ENCODE measurements around the gene SVBP.
A peak's percentile ranks its signal among the peaks of the same experiment; 100 is the strongest.

Gene SVBP

DNA sequence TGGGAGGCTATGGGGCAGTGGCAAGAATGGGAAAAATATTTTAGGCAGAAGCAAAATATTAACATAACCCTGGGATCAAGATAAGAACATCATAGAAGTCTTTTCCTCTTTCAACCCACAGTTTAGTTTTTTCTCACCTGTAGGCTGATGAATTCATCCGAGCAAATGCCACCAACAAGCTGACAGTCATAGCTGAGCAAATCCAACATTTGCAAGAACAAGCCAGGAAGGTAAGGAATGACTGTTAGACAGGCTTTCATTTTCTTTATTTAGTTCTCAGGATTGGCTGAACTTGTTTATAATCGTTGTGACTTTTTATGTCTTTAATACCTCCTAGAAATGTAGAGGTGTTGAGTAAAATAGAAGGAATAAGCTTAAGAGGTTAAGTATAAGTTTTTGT lies 43.8 kb downstream of the SVBP start:
- Histone ChIP-seq H3K27ac (ENCODE audit: poor library complexity, severe bottlenecking) (no peak overlapping the region), H3K36me3 (ENCODE audit: low read depth) (peaks cover 34% of the 10 kb centered on the region), H3K4me3 (ENCODE audit: severe bottlenecking) (no peak overlapping the region), H3K9me3 (ENCODE audit: severe bottlenecking) (no peaks in the 10 kb centered on the region), H3K4me1 (ENCODE audit: insufficient read depth, poor library complexity, severe bottlenecking) (no peaks in the 10 kb centered on the region), H3K27me3 (ENCODE audit: insufficient read depth, poor library complexity, severe bottlenecking) (no peaks in the 10 kb centered on the region)
- no peak for TF ChIP-seq CTCF (IDR thresholded peaks at IDR 0.05; ENCODE audit: poor library complexity, severe bottlenecking)
- ATAC-seq (ENCODE audit: low read depth) = no peak
- no peak for DNase-seq (ENCODE audit: low spot score)

GRCh38 chr1:42769811-42770210 lies 47.4 kb downstream of the SVBP start:
- Histone ChIP-seq H3K4me3 (ENCODE audit: severe bottlenecking) (no peak overlapping the region), H3K27me3 (ENCODE audit: insufficient read depth, poor library complexity, severe bottlenecking) (no peaks in the 10 kb centered on the region), H3K36me3 (ENCODE audit: low read depth) (peaks cover 20% of the 10 kb centered on the region)

DNA sequence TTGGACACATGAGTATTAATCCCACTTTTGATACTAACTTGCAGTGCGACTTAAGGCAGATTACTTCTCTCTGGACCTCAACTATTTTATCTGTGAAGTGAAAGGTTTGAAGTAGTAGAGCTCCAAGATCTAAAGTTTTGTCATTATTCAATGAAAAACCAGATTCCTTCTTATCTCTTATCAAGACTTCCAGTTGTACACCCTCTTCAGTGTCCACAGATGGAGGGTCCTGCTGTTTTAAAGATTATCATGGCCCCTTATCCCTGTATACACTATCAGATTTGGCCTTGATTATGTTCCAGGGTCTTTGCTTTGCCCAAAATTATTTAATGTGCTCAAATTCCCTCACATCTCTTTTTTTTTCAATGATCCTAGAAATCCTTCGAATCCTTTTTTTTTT lies 49.0 kb downstream of the SVBP start:
- no peak for TF ChIP-seq CTCF (IDR thresholded peaks at IDR 0.05; ENCODE audit: poor library complexity, severe bottlenecking)
- H3K4me1 ChIP-seq (ENCODE audit: insufficient read depth, poor library complexity, severe bottlenecking) = peaks cover 4% of the 10 kb centered on the region
- no peak overlapping the region for H3K27ac ChIP-seq (ENCODE audit: poor library complexity, severe bottlenecking)
- H3K36me3 ChIP-seq (ENCODE audit: low read depth) = peaks cover 7% of the 10 kb centered on the region
- H3K9me3 ChIP-seq (ENCODE audit: severe bottlenecking) = no peaks in the 10 kb centered on the region
- DNase-seq (ENCODE audit: low spot score) (no peak), ATAC-seq (ENCODE audit: low read depth) (no peak)
- H3K4me3 ChIP-seq (ENCODE audit: severe bottlenecking) = peak overlapping the region; percentile 83
- no peaks in the 10 kb centered on the region for H3K27me3 ChIP-seq (ENCODE audit: insufficient read depth, poor library complexity, severe bottlenecking)

More at GRCh38 chr1:42769811-42770210, 47.4 kb downstream of the SVBP start:
- DNase-seq (ENCODE audit: low spot score) (no peak), ATAC-seq (ENCODE audit: low read depth) (no peak)
- H3K9me3 ChIP-seq (ENCODE audit: severe bottlenecking) = no peaks in the 10 kb centered on the region
- TF ChIP-seq CTCF (IDR thresholded peaks at IDR 0.05; ENCODE audit: poor library complexity, severe bottlenecking) = no peak
- H3K27ac ChIP-seq (ENCODE audit: poor library complexity, severe bottlenecking) = no peak overlapping the region
- H3K4me1 ChIP-seq (ENCODE audit: insufficient read depth, poor library complexity, severe bottlenecking) = peaks cover 4% of the 10 kb centered on the region

DNA sequence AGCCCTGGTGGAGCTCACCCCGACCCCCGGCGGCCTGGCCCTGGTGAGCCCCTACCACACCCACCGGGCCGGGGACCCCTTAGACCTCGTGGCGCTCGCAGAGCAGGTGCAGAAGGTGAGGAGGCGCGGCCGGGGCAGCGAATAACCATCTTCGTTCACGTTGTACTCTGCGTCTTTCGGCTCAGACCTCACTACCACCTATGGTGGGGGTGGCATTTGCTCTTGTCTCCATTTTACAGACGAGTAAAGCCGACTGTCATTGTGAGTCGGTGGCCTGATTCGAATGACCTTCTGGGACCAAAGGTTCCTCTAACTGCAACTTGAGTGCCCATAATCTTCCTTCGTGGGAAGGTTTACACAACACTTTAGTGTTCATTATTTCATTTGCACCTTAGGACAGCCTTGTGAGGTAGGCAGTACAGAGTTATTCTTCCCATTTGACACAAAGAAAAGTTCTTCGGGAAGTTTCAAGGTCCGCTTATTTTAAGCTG lies 49.6 kb downstream of the SVBP start:
- H3K9me3 ChIP-seq (ENCODE audit: severe bottlenecking) = no peaks in the 10 kb centered on the region
- H3K36me3 ChIP-seq (ENCODE audit: low read depth) = peaks cover 7% of the 10 kb centered on the region
- no peak for TF ChIP-seq CTCF (IDR thresholded peaks at IDR 0.05; ENCODE audit: poor library complexity, severe bottlenecking)
- peaks cover 4% of the 10 kb centered on the region for H3K4me1 ChIP-seq (ENCODE audit: insufficient read depth, poor library complexity, severe bottlenecking)
- DNase-seq (ENCODE audit: low spot score) = no peak
- peak overlapping the region; percentile 83 for H3K4me3 ChIP-seq (ENCODE audit: severe bottlenecking)
- peak; percentile 15 for ATAC-seq (ENCODE audit: low read depth)
- H3K27me3 ChIP-seq (ENCODE audit: insufficient read depth, poor library complexity, severe bottlenecking) = no peaks in the 10 kb centered on the region
- H3K27ac ChIP-seq (ENCODE audit: poor library complexity, severe bottlenecking) = no peak overlapping the region

GRCh38 chr1:42766741-42767509 lies 50.3 kb downstream of the SVBP start, which contains the start of the genes C1orf50 and P3H1:
Gene C1orf50 (plus strand): TSS chr1:42767249. CDS start chr1:42767312, 63 bp downstream.
Gene P3H1 (minus strand): TSS chr1:42767028. CDS start chr1:42766971, 57 bp downstream.
- no peaks in the 10 kb centered on the region for H3K9me3 ChIP-seq (ENCODE audit: severe bottlenecking)
- peak within 1 kb of the TSS; percentile 37 for H3K27ac ChIP-seq (ENCODE audit: poor library complexity, severe bottlenecking)
- TF ChIP-seq CTCF (IDR thresholded peaks at IDR 0.05; ENCODE audit: poor library complexity, severe bottlenecking) = no peak
- no peaks in the 10 kb centered on the region for H3K27me3 ChIP-seq (ENCODE audit: insufficient read depth, poor library complexity, severe bottlenecking)
- peak; percentile 92 for ATAC-seq (ENCODE audit: low read depth)
- peaks cover 7% of the 10 kb centered on the region for H3K36me3 ChIP-seq (ENCODE audit: low read depth)
- peak within 1 kb of the TSS; percentile 83 for H3K4me3 ChIP-seq (ENCODE audit: severe bottlenecking)
- peaks cover 4% of the 10 kb centered on the region for H3K4me1 ChIP-seq (ENCODE audit: insufficient read depth, poor library complexity, severe bottlenecking)
- peak; percentile 99 for DNase-seq (ENCODE audit: low spot score)

All from RWPE2 (cell line).